Nephron (organoid): ENCODE results near the gene ADTRP.

Source experiments
- H3K27ac Mint-ChIP-seq, 3 experiments: 2 replicates each; pipeline ENCODE4 v1.8.0; 2020; ENCODE audit warnings: mixed read lengths in 3 of 3, mild to moderate bottlenecking in 2 of 3, moderate library complexity in 1 of 3
- H3K27me3 Mint-ChIP-seq: 2 replicates; pipeline ENCODE4 v1.8.0; 2021; ENCODE audit warnings: low read depth, mild to moderate bottlenecking, moderate library complexity, mixed read lengths
- H3K36me3 Mint-ChIP-seq: 2 replicates; pipeline ENCODE4 v1.8.0; 2020; ENCODE audit warnings: low read depth, mixed read lengths
- H3K4me1 Mint-ChIP-seq: 2 replicates; pipeline ENCODE4 v1.8.0; 2020; ENCODE audit warnings: mixed read lengths
- H3K4me3 Mint-ChIP-seq, 3 experiments: 2 replicates each; pipeline ENCODE4 v1.8.0; 2020; ENCODE audit warnings: mild to moderate bottlenecking in 3 of 3, mixed read lengths in 3 of 3, moderate library complexity in 2 of 3
- H3K9me3 Mint-ChIP-seq: 2 replicates; pipeline ENCODE4 v1.8.0; 2020; ENCODE audit warnings: mixed read lengths
- CTCF ChIP-seq, 3 experiments: fragments of 200-600 bp; sonication (generic); IDR thresholded peaks; one replicate each; pipeline ENCODE4 v1.5.0; 2021; ENCODE audit warnings: antibody characterized with exemption in 3 of 3; ENCODE audit not compliant: unreplicated experiment in 3 of 3

Gene ADTRP

GRCh38 chr6:11771473-11772048, 7.0 kb downstream of the ADTRP start:
- Mint-ChIP-seq H3K36me3 (no peaks in the 10 kb centered on the region), H3K4me1 (peaks cover 30% of the 10 kb centered on the region), H3K9me3 (no peaks in the 10 kb centered on the region), H3K27me3 (peaks cover 5% of the 10 kb centered on the region), H3K27ac (no peak overlapping the region), H3K4me3 (no peak overlapping the region)
- no peak for TF ChIP-seq CTCF (IDR thresholded peaks at IDR 0.05; ENCODE audit: unreplicated experiment in 3 of 3)

- H3K27me3 Mint-ChIP-seq = peaks cover 5% of the 10 kb centered on the region
- peak overlapping the region in 2 of 3 experiments; percentile 25 to 31 for H3K27ac Mint-ChIP-seq
- no peaks in the 10 kb centered on the region for H3K36me3 Mint-ChIP-seq
- TF ChIP-seq CTCF (IDR thresholded peaks at IDR 0.05; ENCODE audit: unreplicated experiment in 3 of 3) = no peak
- peaks cover 35% of the 10 kb centered on the region for H3K4me1 Mint-ChIP-seq
- no peaks in the 10 kb centered on the region for H3K9me3 Mint-ChIP-seq
- no peak overlapping the region for H3K4me3 Mint-ChIP-seq
These were observed 7.8 kb downstream of the ADTRP start for GRCh38 chr6:11770546-11771466.

DNA sequence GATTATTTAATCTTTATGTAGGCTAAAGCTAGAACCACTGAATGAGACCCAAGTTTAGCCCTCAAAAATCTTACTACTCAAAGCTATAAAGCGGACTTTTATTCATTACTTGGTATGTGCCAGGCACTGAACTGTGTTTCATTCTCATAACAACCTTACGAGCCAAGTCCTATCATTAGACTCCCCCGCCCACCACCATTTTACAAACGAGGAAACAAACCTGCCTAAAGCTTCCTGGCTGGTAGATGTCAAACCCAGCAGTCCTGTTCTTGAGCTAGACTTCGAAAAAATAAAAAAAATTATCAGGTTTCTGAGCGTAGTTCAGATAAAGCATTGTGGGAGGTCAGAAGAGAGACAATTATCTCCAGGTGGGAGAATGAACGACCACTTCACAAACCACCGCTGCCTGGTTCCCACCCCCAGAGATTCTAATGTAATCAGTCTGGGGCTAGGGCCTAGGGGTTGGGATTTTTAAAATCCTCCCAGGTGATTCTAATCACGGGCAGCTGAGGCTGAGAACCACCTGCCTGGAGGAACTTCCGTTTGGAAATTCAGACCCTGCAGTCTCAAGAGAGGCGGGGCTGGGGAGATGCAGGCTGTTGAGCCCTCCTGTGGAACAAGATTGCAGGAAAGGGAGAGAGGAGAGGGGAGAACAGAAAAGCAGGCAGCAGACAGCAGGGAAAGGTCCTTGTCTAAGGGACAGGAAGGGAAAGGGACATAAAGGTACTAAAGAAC, 8.6 kb downstream of the ADTRP start:
- Mint-ChIP-seq H3K9me3 (no peaks in the 10 kb centered on the region), H3K36me3 (no peaks in the 10 kb centered on the region), H3K27ac (peak overlapping the region in 2 of 3 experiments; percentile 25 to 26), H3K27me3 (peaks cover 5% of the 10 kb centered on the region), H3K4me3 (no peak overlapping the region), H3K4me1 (peaks cover 35% of the 10 kb centered on the region)
- TF ChIP-seq CTCF (IDR thresholded peaks at IDR 0.05; ENCODE audit: unreplicated experiment in 3 of 3) = no peak

GRCh38 chr6:11769244-11769643, 9.4 kb downstream of the ADTRP start:
- Mint-ChIP-seq H3K9me3 (no peaks in the 10 kb centered on the region), H3K27ac (peak overlapping the region in 1 of 3 experiments; percentile 14), H3K27me3 (peaks cover 5% of the 10 kb centered on the region), H3K36me3 (no peaks in the 10 kb centered on the region), H3K4me1 (peaks cover 35% of the 10 kb centered on the region), H3K4me3 (no peak overlapping the region)
- TF ChIP-seq CTCF (IDR thresholded peaks at IDR 0.05; ENCODE audit: unreplicated experiment in 3 of 3) = no peak

GRCh38 chr6:11767978-11768756, 10.4 kb downstream of the ADTRP start:
- Mint-ChIP-seq H3K4me1 (peaks cover 46% of the 10 kb centered on the region), H3K9me3 (no peaks in the 10 kb centered on the region), H3K4me3 (no peak overlapping the region), H3K27me3 (peaks cover 5% of the 10 kb centered on the region), H3K27ac (no peak overlapping the region), H3K36me3 (no peaks in the 10 kb centered on the region)
- TF ChIP-seq CTCF (IDR thresholded peaks at IDR 0.05; ENCODE audit: unreplicated experiment in 3 of 3) = no peak
